GM18502 (cell line): ENCODE measurements around the gene UBLCP1.
"Not testable (repeated sequence)": the region's sequence is repeated elsewhere in the genome, so short reads cannot be mapped to it uniquely, and the experiment has no call there.

Source experiments
- ATAC-seq: cut with Tn5 transposase; IDR thresholded peaks from one replicate; pipeline ENCODE4 v1.9.1; 2021; ENCODE audit warnings: mild to moderate bottlenecking; ENCODE audit not compliant: unreplicated experiment, poor library complexity

Gene UBLCP1

GRCh38 chr5:159244890-159245289 lies 18.2 kb upstream of the UBLCP1 start:
- no peak for ATAC-seq

GRCh38 chr5:159249158-159249557 lies 13.9 kb upstream of the UBLCP1 start:
- ATAC-seq = no peak

- no peak for ATAC-seq
Measured at GRCh38 chr5:159252195-159252594, 10.9 kb upstream of the UBLCP1 start.

- ATAC-seq = no peak
Measured at GRCh38 chr5:159257007-159257406, 6.1 kb upstream of the UBLCP1 start.

GRCh38 chr5:159257629-159258283 lies 5.3 kb upstream of the UBLCP1 start:
- no peak for ATAC-seq

GRCh38 chr5:159258361-159258760 lies 4.7 kb upstream of the UBLCP1 start:
- no peak for ATAC-seq

GRCh38 chr5:159260212-159260611 lies 2.9 kb upstream of the UBLCP1 start:
- ATAC-seq = not testable (repeated sequence)

- ATAC-seq = peak; percentile 6
Measured at GRCh38 chr5:159262472-159262858, 625 bp upstream of the UBLCP1 start.

- peak; percentile 23 for ATAC-seq
Measured at GRCh38 chr5:159263569-159263905, 447 bp downstream of the UBLCP1 start.

GRCh38 chr5:159266764-159267163 lies 3.7 kb downstream of the UBLCP1 start:
- ATAC-seq = not testable (repeated sequence)

- no peak for ATAC-seq
Measured at GRCh38 chr5:159269723-159270122, 6.6 kb downstream of the UBLCP1 start.

GRCh38 chr5:159273923-159274322 lies 10.8 kb downstream of the UBLCP1 start:
- no peak for ATAC-seq

- no peak for ATAC-seq
Measured at GRCh38 chr5:159274676-159275075, 11.6 kb downstream of the UBLCP1 start.

- ATAC-seq = no peak
Measured at GRCh38 chr5:159286420-159287035, 23.4 kb downstream of the UBLCP1 start.

- ATAC-seq = no peak
Measured at GRCh38 chr5:159290741-159291140, 27.7 kb downstream of the UBLCP1 start.

- ATAC-seq = no peak
Measured at GRCh38 chr5:159294921-159295320, 31.8 kb downstream of the UBLCP1 start.

- not testable (repeated sequence) for ATAC-seq
Measured at GRCh38 chr5:159297300-159297699, 34.2 kb downstream of the UBLCP1 start.

- ATAC-seq = no peak
Measured at GRCh38 chr5:159301466-159301865, 38.4 kb downstream of the UBLCP1 start.

- not testable (repeated sequence) for ATAC-seq
Measured at GRCh38 chr5:159301929-159302860, 39.1 kb downstream of the UBLCP1 start.

GRCh38 chr5:159303286-159303685 lies 40.2 kb downstream of the UBLCP1 start:
- ATAC-seq = no peak

GRCh38 chr5:159304961-159305595 lies 42.0 kb downstream of the UBLCP1 start:
- ATAC-seq = no peak
